ENCODE measurements around the gene LEF1. TPM values are rescaled to one million over a fixed set of nuclear protein-coding genes. Genes with fewer than 3 reads are reported as not detected.
A peak's percentile ranks its signal among the peaks of the same experiment; 100 is the strongest.

Gene LEF1
- total RNA-seq, 1 donor from 2014 or later = 55.0 TPM

- H3K4me3 Mint-ChIP-seq = no peak overlapping the region
- H3K27ac Mint-ChIP-seq (ENCODE audit: unreplicated experiment) = no peak overlapping the region
- H3K9me3 Mint-ChIP-seq = no peaks in the 10 kb centered on the region
- no peaks in the 10 kb centered on the region for H3K27me3 Mint-ChIP-seq (ENCODE audit: low read depth)
- no peaks in the 10 kb centered on the region for H3K36me3 Mint-ChIP-seq (ENCODE audit: low read depth)
- DNase-seq (ENCODE audit: low read depth, low spot score) = no peak
- TF ChIP-seq CTCF (conservative IDR thresholded peaks at IDR 0.05) = no peak
- H3K4me1 Mint-ChIP-seq = no peaks in the 10 kb centered on the region
Observed at GRCh38 chr4:108201774-108202173, 33.0 kb upstream of the LEF1 start.

DNA sequence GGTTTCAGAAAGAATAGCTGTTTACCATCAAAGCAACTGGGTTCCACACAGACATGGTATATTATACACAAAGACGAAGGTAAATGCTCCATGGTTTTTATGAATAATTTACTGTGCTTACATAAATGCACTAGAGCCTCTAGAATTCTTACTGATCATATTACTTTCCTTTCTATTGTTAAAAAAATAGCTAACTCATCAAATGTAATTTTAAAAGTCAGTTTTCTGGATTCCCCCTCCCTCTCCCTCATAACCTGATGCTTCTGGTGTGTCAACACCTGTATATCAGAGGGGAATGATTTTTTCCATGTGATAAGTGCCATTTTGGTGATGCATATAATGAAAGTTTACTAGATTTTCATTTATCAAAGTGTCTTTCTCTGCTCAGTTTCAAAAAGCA is 31.1 kb upstream of the LEF1 start:
- TF ChIP-seq CTCF (conservative IDR thresholded peaks at IDR 0.05) = no peak
- no peaks in the 10 kb centered on the region for H3K4me1 Mint-ChIP-seq
- H3K4me3 Mint-ChIP-seq = no peak overlapping the region
- no peaks in the 10 kb centered on the region for H3K27me3 Mint-ChIP-seq (ENCODE audit: low read depth)
- DNase-seq (ENCODE audit: low read depth, low spot score) = no peak
- H3K36me3 Mint-ChIP-seq (ENCODE audit: low read depth) = no peaks in the 10 kb centered on the region
- no peaks in the 10 kb centered on the region for H3K9me3 Mint-ChIP-seq
- no peak overlapping the region for H3K27ac Mint-ChIP-seq (ENCODE audit: unreplicated experiment)

DNA sequence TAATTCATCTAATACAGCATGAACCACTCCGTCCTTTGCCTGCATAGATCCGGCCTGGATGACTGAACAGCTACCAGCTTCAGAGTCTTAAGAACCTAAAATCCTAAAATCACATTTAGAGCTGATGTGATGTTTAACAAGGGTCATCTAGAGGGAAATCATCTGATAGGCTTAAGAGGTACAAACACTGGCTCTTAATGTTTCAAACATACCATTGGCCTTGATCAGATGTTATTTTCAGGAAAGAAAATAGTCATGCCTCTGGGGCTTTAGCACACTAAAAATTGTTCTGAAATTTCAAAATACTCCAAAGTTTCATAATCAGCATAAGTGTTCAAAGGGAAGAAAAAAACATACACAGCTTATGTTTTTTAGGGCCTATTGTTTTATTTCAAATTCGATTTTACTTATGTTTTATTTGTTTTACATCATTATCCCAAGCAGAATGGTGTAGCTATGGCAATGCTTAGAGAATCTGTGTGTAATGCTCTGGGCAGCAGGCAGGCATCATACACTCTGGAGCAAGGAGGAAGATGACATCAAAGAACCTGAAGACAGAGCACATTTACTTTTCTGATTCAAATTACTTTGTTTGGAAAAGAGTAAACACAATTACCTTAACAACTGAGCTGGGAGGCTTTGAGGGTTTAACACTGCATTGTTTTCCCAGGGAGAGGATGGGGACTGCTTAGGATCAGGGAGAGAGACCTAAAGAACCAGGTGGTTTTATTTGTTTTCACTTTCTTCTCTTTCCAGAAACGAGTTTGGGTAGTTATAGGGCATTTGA is 25.3 kb upstream of the LEF1 start:
- DNase-seq (ENCODE audit: low read depth, low spot score) = no peak
- peak overlapping the region; percentile 75 for H3K27ac Mint-ChIP-seq (ENCODE audit: unreplicated experiment)
- H3K9me3 Mint-ChIP-seq = no peaks in the 10 kb centered on the region
- no peak for TF ChIP-seq CTCF (conservative IDR thresholded peaks at IDR 0.05)
- H3K4me3 Mint-ChIP-seq = no peak overlapping the region
- no peaks in the 10 kb centered on the region for H3K36me3 Mint-ChIP-seq (ENCODE audit: low read depth)
- H3K4me1 Mint-ChIP-seq = peaks cover 18% of the 10 kb centered on the region
- no peaks in the 10 kb centered on the region for H3K27me3 Mint-ChIP-seq (ENCODE audit: low read depth)

DNA sequence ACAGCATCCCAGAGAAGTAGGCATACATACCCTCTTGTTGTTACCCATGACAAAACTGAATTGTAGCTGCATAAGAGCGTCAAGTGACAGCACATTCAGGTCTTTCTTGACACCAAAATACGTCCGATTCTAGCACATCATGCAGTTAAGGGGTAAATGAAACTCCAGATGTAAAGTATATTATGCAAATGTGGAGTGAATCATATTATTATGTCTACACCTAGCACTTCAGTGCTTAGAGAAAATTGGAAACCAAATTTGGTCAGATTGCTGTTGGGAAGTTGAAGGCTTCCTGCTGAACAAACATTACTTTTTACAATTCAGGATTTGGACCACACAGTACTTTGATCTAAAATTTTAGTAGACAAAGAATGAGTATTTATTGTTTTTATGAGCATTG is 24.2 kb upstream of the LEF1 start:
- no peak overlapping the region for H3K27ac Mint-ChIP-seq (ENCODE audit: unreplicated experiment)
- no peak overlapping the region for H3K4me3 Mint-ChIP-seq
- DNase-seq (ENCODE audit: low read depth, low spot score) = no peak
- no peak for TF ChIP-seq CTCF (conservative IDR thresholded peaks at IDR 0.05)
- no peaks in the 10 kb centered on the region for H3K9me3 Mint-ChIP-seq
- no peaks in the 10 kb centered on the region for H3K36me3 Mint-ChIP-seq (ENCODE audit: low read depth)
- H3K27me3 Mint-ChIP-seq (ENCODE audit: low read depth) = no peaks in the 10 kb centered on the region
- peaks cover 18% of the 10 kb centered on the region for H3K4me1 Mint-ChIP-seq

- no peak for TF ChIP-seq CTCF (conservative IDR thresholded peaks at IDR 0.05)
- Mint-ChIP-seq H3K27ac (ENCODE audit: unreplicated experiment) (peak overlapping the region; percentile 73), H3K36me3 (ENCODE audit: low read depth) (no peaks in the 10 kb centered on the region), H3K9me3 (no peaks in the 10 kb centered on the region), H3K4me3 (no peak overlapping the region), H3K4me1 (peaks cover 18% of the 10 kb centered on the region), H3K27me3 (ENCODE audit: low read depth) (no peaks in the 10 kb centered on the region)
- DNase-seq (ENCODE audit: low read depth, low spot score) = no peak
Observed at GRCh38 chr4:108192056-108192455, 23.3 kb upstream of the LEF1 start.

All from neural crest cell (in vitro differentiated cells).